ENCODE data around the gene SLC13A2. TPM values are rescaled to one million over a fixed set of nuclear protein-coding genes. Genes with fewer than 3 reads are reported as not detected.

SLC13A2 gene
- total and polyA plus RNA-seq, 9 of the 15 experiments (the other 6 are each of a cell fraction or from before 2014, with no cell fraction given) = 0.13 TPM; not detected in 8

DNA sequence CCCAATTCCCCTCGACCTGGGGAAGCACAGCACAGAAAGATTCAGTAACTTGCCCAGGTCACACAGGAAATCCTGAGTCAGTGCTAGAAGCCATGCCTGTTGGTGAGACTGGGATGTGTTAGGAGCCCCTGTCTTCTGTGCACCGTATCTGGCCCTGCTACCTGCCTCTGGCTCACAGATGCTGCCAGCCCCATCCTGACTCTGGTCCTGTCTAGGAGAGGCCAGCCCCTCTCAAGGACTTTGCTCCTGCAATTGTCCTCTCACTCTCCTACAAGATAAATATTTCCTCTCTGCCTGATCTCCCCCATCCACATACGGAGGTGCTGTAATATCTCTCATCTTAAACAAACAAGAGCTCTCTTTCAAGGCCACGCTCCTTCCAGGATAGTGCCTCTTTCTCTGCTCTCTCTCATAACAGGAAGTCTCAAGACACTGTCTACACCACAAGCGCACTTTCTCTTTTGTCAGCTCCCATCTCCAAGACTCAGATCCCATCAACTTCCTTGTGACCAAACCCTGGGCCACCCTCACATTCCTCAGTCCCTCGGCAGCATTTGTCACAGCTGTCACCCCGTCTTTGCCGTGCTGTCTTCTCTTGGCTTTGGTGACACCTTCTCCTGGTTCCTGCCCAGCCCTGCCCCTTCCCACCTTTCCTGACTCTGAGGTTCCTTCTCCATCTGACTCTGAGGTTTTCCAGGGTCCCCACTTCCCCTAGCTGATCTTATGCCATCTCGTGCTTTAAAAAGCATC, 1.9 kb downstream of the SLC13A2 start:
- ATAC-seq = peak; percentile 69
- H3K9me3 ChIP-seq (replicated peaks; ENCODE audit: control insufficient read depth, insufficient read depth, low read depth, low read length) = no peaks in the 10 kb centered on the region
- peak overlapping the region; percentile 53; the same call in 1 of the 2 replicates for H2AFZ ChIP-seq (ENCODE audit: low read depth, low read length)
- intact Hi-C loops (cut with micrococcal nuclease) = no loop called here
- peak overlapping the region; percentile 29; the same call in 1 of the 2 replicates for H3K4me2 ChIP-seq (ENCODE audit: insufficient read depth, low read length)
- CTCF ChIA-PET (ENCODE audit: low intra/inter-chr PET ratio) = no interaction called here
- no peak overlapping the region for H3K27ac ChIP-seq (ENCODE audit: extremely low read depth, low read depth, low read length)
- peak overlapping the region in 1 of 2 experiments; percentile 32; a peak in 1 of 4 replicates for H3K9ac ChIP-seq (ENCODE audit: insufficient read depth in 1 of 2, low read depth in 2 of 2, low read length in 2 of 2)
- H3K4me3 ChIP-seq = no peak overlapping the region
- no peak for FAIRE-seq
- H3K79me2 ChIP-seq (ENCODE audit: control insufficient read depth, insufficient read depth, low read length) = no peaks in the 10 kb centered on the region
- no peak for DNase-seq (ENCODE audit: extremely low read depth in 1 of 4, low spot score in 3 of 4)
- POLR2A ChIA-PET = interaction anchor here (1.0 to 1.2 kb wide), 2 partner anchors 9 to 40 kb away, joined by 3 read pairs; no protein-coding TSS in a partner anchor
- H3K27me3 ChIP-seq (ENCODE audit: control insufficient read depth in 2 of 2, insufficient read depth in 2 of 2, low read length in 2 of 2) = peaks cover 20 to 64% of the 10 kb centered on the region in 2 experiments; a peak in 4 of 5 replicates
- no peaks in the 10 kb centered on the region for H3K9me1 ChIP-seq (ENCODE audit: control insufficient read depth, insufficient read depth, low read length)
- in situ Hi-C loops (cut with MboI) = no loop called here
- H3K4me1 ChIP-seq (replicated peaks in 1 of 2; ENCODE audit: control insufficient read depth in 2 of 2, insufficient read depth in 2 of 2, low read length in 2 of 2) = peaks cover 5 to 13% of the 10 kb centered on the region in 2 experiments; a peak in 4 of 5 replicates
- no peaks in the 10 kb centered on the region for H3K36me3 ChIP-seq (ENCODE audit: control insufficient read depth, insufficient read depth, low read length)
- peaks cover 13% of the 10 kb centered on the region; the same call in 1 of the 2 replicates for H4K20me1 ChIP-seq (replicated peaks; ENCODE audit: control insufficient read depth, insufficient read depth, low read length)
- no TSS peak for BruUV-seq (replicated peaks)
- WGBS (ENCODE audit: insufficient coverage, low coverage, missing lambda C conversion rate) = 2% methylated on average over 9 of the region's 9 CpGs
- no peak for TF ChIP-seq STAT5A (IDR thresholded peaks at IDR 0.05; ENCODE audit: borderline replicate concordance, low read length)
- peak; percentile 53; the same call in 1 of the 2 replicates for TF ChIP-seq SREBF1 (IDR thresholded peaks at IDR 0.05; ENCODE audit: borderline replicate concordance, low read depth, low read length)
- 0 out of 2 replicates have a peak, but pooled peaks have one; percentile 37 for TF ChIP-seq OTX1 (CRISPR knock-in tag; IDR thresholded peaks at IDR 0.05)
- TF ChIP-seq CCAR2 (IDR thresholded peaks at IDR 0.05; ENCODE audit: low read depth, low read length) = no peak
- TF ChIP-seq, protein P1, sequence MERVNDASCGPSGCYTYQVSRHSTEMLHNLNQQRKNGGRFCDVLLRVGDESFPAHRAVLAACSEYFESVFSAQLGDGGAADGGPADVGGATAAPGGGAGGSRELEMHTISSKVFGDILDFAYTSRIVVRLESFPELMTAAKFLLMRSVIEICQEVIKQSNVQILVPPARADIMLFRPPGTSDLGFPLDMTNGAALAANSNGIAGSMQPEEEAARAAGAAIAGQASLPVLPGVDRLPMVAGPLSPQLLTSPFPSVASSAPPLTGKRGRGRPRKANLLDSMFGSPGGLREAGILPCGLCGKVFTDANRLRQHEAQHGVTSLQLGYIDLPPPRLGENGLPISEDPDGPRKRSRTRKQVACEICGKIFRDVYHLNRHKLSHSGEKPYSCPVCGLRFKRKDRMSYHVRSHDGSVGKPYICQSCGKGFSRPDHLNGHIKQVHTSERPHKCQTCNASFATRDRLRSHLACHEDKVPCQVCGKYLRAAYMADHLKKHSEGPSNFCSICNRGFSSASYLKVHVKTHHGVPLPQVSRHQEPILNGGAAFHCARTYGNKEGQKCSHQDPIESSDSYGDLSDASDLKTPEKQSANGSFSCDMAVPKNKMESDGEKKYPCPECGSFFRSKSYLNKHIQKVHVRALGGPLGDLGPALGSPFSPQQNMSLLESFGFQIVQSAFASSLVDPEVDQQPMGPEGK (CRISPR knock-in tag; IDR thresholded peaks at IDR 0.05; ENCODE audit: borderline replicate concordance) = no peak
- peak; percentile 22; the same call in 1 of the 2 replicates for TF ChIP-seq ARID1B (IDR thresholded peaks at IDR 0.05)
- no peak for TF ChIP-seq PCBP2 (IDR thresholded peaks at IDR 0.05; ENCODE audit: low read depth, low read length, poor library complexity, severe bottlenecking)
- TF ChIP-seq RBM17 (IDR thresholded peaks at IDR 0.05; ENCODE audit: borderline replicate concordance, low read depth, low read length) = no peak
- no peak for TF ChIP-seq MTA1 (IDR thresholded peaks at IDR 0.05; ENCODE audit: borderline replicate concordance)
- TF ChIP-seq FOXA3 (CRISPR knock-in tag; conservative IDR thresholded peaks at IDR 0.05 in 1 of 2, IDR thresholded peaks at IDR 0.05 in 1 of 2) = peak; percentile 90 to 99
- peak; percentile 54; the same call in 1 of the 2 replicates for TF ChIP-seq SPI1 (IDR thresholded peaks at IDR 0.05; ENCODE audit: borderline replicate concordance, low read depth, low read length)
- TF ChIP-seq, protein P2, sequence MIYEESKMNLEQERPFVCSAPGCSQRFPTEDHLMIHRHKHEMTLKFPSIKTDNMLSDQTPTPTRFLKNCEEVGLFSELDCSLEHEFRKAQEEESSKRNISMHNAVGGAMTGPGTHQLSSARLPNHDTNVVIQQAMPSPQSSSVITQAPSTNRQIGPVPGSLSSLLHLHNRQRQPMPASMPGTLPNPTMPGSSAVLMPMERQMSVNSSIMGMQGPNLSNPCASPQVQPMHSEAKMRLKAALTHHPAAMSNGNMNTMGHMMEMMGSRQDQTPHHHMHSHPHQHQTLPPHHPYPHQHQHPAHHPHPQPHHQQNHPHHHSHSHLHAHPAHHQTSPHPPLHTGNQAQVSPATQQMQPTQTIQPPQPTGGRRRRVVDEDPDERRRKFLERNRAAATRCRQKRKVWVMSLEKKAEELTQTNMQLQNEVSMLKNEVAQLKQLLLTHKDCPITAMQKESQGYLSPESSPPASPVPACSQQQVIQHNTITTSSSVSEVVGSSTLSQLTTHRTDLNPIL (CRISPR knock-in tag; IDR thresholded peaks at IDR 0.05) = no peak
- TF ChIP-seq, protein P3, sequence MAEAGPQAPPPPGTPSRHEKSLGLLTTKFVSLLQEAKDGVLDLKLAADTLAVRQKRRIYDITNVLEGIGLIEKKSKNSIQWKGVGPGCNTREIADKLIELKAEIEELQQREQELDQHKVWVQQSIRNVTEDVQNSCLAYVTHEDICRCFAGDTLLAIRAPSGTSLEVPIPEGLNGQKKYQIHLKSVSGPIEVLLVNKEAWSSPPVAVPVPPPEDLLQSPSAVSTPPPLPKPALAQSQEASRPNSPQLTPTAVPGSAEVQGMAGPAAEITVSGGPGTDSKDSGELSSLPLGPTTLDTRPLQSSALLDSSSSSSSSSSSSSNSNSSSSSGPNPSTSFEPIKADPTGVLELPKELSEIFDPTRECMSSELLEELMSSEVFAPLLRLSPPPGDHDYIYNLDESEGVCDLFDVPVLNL (CRISPR knock-in tag; IDR thresholded peaks at IDR 0.05; ENCODE audit: low read depth) = no peak
- TF ChIP-seq, protein P4, sequence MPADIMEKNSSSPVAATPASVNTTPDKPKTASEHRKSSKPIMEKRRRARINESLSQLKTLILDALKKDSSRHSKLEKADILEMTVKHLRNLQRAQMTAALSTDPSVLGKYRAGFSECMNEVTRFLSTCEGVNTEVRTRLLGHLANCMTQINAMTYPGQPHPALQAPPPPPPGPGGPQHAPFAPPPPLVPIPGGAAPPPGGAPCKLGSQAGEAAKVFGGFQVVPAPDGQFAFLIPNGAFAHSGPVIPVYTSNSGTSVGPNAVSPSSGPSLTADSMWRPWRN (IDR thresholded peaks at IDR 0.05; ENCODE audit: low read depth) = peak; percentile 76
